ENCODE results near the gene RAB8B.

The RAB8B gene

DNA sequence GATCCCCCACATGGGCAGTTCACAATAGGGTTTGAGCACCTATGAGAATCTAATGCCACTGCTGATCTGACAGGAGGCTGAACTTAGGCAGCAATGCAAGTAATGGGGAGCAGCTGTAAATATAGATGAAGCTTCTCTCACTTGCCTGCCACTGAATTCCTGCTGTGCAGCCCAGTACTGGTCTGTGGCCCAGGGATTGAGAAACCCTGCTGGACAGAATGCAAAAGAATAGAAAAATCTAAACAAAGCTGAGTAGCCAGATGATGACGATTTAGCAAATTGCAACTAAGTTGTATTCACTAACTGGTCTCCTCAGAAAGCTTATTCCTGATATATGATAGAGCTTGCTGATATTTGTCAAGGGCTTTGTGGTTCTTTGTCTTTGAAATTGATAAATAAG, 53.7 kb downstream of the RAB8B start:
- TF ChIP-seq SIN3A (IDR thresholded peaks at IDR 0.05; ENCODE audit: borderline replicate concordance, insufficient read depth, low read length) = no peak
- TF ChIP-seq, protein P1, sequence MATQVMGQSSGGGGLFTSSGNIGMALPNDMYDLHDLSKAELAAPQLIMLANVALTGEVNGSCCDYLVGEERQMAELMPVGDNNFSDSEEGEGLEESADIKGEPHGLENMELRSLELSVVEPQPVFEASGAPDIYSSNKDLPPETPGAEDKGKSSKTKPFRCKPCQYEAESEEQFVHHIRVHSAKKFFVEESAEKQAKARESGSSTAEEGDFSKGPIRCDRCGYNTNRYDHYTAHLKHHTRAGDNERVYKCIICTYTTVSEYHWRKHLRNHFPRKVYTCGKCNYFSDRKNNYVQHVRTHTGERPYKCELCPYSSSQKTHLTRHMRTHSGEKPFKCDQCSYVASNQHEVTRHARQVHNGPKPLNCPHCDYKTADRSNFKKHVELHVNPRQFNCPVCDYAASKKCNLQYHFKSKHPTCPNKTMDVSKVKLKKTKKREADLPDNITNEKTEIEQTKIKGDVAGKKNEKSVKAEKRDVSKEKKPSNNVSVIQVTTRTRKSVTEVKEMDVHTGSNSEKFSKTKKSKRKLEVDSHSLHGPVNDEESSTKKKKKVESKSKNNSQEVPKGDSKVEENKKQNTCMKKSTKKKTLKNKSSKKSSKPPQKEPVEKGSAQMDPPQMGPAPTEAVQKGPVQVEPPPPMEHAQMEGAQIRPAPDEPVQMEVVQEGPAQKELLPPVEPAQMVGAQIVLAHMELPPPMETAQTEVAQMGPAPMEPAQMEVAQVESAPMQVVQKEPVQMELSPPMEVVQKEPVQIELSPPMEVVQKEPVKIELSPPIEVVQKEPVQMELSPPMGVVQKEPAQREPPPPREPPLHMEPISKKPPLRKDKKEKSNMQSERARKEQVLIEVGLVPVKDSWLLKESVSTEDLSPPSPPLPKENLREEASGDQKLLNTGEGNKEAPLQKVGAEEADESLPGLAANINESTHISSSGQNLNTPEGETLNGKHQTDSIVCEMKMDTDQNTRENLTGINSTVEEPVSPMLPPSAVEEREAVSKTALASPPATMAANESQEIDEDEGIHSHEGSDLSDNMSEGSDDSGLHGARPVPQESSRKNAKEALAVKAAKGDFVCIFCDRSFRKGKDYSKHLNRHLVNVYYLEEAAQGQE (IDR thresholded peaks at IDR 0.05; ENCODE audit: insufficient read depth in 1 of 2, low read depth in 2 of 2, low read length in 2 of 2) = no peak
- no peak for TF ChIP-seq POLR2AphosphoS5 (IDR thresholded peaks at IDR 0.05; ENCODE audit: low read depth, low read length)
- no peak for TF ChIP-seq FOXP2 (optimal IDR thresholded peaks at IDR 0.05; ENCODE audit: borderline replicate concordance, extremely low read depth, extremely low read length, insufficient read depth)
- TF ChIP-seq TAF1 (IDR thresholded peaks at IDR 0.05; ENCODE audit: borderline replicate concordance, insufficient read depth, low read length) = no peak

DNA sequence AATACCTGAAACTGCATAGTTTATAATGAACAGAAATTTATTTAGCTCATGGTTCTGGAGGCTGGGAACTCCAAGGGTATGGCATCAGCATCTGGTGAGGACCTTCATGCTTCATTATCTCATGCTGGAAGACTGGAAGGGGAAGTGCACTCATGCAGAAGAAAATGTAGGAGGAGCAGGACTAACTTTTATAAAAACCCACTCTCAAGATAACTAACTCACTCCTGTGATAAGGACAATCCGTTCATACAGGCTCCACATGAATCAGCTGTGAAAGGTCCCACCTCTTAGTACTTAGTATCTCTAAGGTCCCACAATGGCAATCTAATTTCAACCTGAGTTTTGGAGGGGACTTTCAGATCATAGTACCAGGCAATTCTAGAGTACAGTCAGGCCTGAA, 54.4 kb downstream of the RAB8B start:
- TF ChIP-seq FOXP2 (optimal IDR thresholded peaks at IDR 0.05; ENCODE audit: borderline replicate concordance, extremely low read depth, extremely low read length, insufficient read depth) (no peak), TAF1 (IDR thresholded peaks at IDR 0.05; ENCODE audit: borderline replicate concordance, insufficient read depth, low read length) (no peak), SIN3A (IDR thresholded peaks at IDR 0.05; ENCODE audit: borderline replicate concordance, insufficient read depth, low read length) (no peak), POLR2AphosphoS5 (IDR thresholded peaks at IDR 0.05; ENCODE audit: low read depth, low read length) (no peak)
- TF ChIP-seq, protein P1 (IDR thresholded peaks at IDR 0.05; ENCODE audit: insufficient read depth in 1 of 2, low read depth in 2 of 2, low read length in 2 of 2) = no peak

DNA sequence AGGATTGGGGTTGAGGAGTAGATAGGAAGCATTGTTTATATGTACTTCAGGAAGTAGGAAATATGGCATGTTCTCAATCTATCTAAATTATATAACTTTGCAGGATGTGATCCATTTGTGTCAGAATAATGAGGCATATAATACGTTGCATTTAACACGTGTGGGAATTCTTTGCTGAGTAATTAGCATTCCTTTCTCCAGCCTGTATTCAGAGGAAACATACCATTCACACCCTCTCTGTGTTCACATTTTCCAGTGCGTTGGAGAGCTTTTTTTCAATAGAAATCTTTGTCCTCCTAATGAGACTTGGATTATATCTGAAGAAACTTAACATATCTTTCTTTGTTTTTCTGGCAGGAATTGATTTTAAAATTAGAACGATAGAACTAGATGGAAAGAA, 55.0 kb downstream of the RAB8B start:
- TF ChIP-seq FOXP2 (optimal IDR thresholded peaks at IDR 0.05; ENCODE audit: borderline replicate concordance, extremely low read depth, extremely low read length, insufficient read depth) (no peak), SIN3A (IDR thresholded peaks at IDR 0.05; ENCODE audit: borderline replicate concordance, insufficient read depth, low read length) (no peak), POLR2AphosphoS5 (IDR thresholded peaks at IDR 0.05; ENCODE audit: low read depth, low read length) (no peak), TAF1 (IDR thresholded peaks at IDR 0.05; ENCODE audit: borderline replicate concordance, insufficient read depth, low read length) (no peak)
- TF ChIP-seq, protein P1 (IDR thresholded peaks at IDR 0.05; ENCODE audit: insufficient read depth in 1 of 2, low read depth in 2 of 2, low read length in 2 of 2) = no peak

DNA sequence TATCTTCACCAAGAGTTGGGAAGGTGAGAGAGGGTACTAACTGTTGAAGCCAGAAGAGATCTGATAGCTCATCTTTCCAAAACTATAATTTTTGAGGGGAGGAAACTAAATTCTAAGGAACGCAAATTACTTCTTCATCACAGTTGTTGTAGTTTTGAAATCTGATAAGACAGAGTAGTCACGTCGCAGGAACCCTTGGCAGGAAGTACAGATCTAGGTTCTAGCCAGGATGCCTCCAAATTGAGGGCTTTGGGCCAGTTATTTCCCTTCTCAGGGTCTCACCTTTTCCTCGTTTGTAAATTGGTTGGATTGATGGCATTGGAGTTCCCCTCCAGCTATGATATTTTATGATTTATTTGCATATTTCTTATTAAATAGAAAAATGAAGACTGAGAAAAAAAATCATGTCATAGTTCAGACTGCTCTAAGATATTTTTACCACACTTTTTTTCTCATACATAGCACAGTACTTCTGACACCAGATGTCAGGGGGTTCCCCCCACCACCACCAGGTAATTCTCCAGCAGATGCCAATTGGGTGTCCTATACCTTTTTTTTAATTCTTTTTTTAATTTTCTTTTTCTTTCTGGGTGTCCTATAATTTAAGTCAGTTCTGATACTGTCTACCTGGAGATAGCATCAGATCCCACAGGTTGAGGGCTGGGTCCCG, 55.7 kb downstream of the RAB8B start:
- TF ChIP-seq TAF1 (IDR thresholded peaks at IDR 0.05; ENCODE audit: borderline replicate concordance, insufficient read depth, low read length) = no peak

DNA sequence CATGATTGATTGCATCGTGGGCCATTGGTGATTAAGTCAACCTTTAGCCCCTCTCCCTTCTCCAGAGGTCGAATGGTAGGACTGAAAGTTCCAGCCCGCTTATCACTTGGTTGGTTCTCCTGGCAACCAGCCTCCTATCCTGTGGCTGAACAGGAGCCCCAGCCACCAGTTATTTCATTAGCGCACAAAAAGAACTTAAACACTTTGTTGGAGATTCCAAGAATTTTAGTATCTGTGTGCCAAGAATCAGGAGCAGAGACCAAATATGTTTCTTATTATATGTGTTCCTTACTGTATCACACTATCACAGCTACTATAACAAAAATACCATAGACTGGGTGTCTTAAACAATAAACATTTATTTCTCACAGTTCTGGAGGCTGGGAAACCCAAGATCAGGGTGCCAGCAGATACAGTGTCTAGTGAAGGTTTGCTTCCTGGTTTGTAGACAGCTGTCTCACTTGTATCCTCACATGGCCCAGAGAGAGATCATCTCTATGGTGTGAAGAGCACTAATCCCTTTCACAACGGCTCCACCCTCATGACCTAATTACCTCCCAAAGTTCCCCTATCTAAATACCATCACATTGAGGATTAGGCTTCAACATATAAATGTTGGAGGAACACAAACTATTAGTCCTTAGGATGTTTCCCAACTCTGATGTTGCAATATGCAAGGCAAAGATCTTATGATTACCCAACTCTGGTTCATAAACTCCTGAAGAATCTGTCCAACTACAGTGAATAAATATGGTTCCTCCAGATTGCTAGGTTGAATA, 57.5 kb downstream of the RAB8B start:
- TF ChIP-seq, protein P1 (IDR thresholded peaks at IDR 0.05; ENCODE audit: insufficient read depth in 1 of 2, low read depth in 2 of 2, low read length in 2 of 2) = no peak
- TF ChIP-seq TAF1 (IDR thresholded peaks at IDR 0.05; ENCODE audit: borderline replicate concordance, insufficient read depth, low read length) (no peak), SIN3A (IDR thresholded peaks at IDR 0.05; ENCODE audit: borderline replicate concordance, insufficient read depth, low read length) (no peak), FOXP2 (optimal IDR thresholded peaks at IDR 0.05; ENCODE audit: borderline replicate concordance, extremely low read depth, extremely low read length, insufficient read depth) (no peak), POLR2AphosphoS5 (IDR thresholded peaks at IDR 0.05; ENCODE audit: low read depth, low read length) (no peak)
